Measurements from ENCODE around the gene TMEM183A. TPM values are rescaled to one million over a fixed set of nuclear protein-coding genes. Genes with fewer than 3 reads are reported as not detected.
A peak's percentile ranks its signal among the peaks of the same experiment; 100 is the strongest.

The TMEM183A gene
- total and polyA plus RNA-seq, 2 experiments from 2014 or later, result 55.1 to 128 TPM

DNA sequence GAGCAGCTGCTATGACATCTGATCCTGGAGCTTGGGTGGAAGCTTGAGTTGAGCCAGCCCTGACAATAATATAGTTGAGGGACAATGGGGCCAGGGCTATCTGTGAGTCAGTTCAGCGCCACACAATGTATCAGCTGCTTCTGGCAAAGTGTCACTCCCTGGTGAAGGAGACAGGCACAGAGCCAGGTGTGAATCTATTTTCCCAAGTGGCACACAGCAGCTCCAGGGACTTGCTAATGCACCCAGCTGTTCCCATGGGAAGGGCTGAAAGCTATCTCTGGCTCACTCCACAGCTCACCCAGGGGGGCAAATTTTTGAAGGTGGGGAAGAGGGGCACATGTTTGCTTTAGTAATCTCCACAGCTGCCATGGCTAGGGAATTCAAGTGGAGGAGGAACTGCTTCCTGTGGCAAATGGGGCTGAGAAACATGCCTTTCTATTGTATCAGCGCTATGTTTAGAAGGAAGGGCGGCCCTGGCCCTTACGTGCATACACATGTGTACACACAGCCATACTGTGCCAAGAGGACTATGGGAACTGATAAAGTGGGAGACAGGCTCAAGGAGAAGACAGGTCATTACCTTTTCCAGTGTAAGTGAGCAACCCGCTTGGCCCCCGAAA is 42.3 kb upstream of the TMEM183A start:
- peaks cover 13% of the 10 kb centered on the region for H3K4me1 Mint-ChIP-seq
- ATAC-seq (no peak), DNase-seq (ENCODE audit: low spot score) (no peak)
- Histone ChIP-seq H3K4me2 (no peak overlapping the region), H3K36me3 (ENCODE audit: insufficient read depth) (peaks cover 6% of the 10 kb centered on the region; the same call in 1 of the 2 replicates), H4K20me1 (replicated peaks; ENCODE audit: insufficient read depth) (no peaks in the 10 kb centered on the region), H3K27me3 (ENCODE audit: insufficient read depth) (no peaks in the 10 kb centered on the region; the same call in 1 of the 2 replicates), H3K9me2 (ENCODE audit: insufficient read depth) (no peaks in the 10 kb centered on the region), H3K27ac (ENCODE audit: low read depth) (no peak overlapping the region), H3K4me3 (no peak overlapping the region), H3K79me2 (replicated peaks; ENCODE audit: insufficient read depth) (no peaks in the 10 kb centered on the region), H2AFZ (no peak overlapping the region), H3K4me1 (ENCODE audit: insufficient read depth) (peaks cover 8% of the 10 kb centered on the region; the same call in 1 of the 2 replicates), H3F3A (replicated peaks; ENCODE audit: low read depth) (no peaks in the 10 kb centered on the region)
- 0 out of 3 replicates have a peak overlapping the region, but pooled peaks have one; percentile 12 for H3K4me3 Mint-ChIP-seq
- no peak overlapping the region for H3K27ac Mint-ChIP-seq
- H3K27me3 Mint-ChIP-seq (ENCODE audit: insufficient read depth, low read depth, poor library complexity), result peaks cover 10% of the 10 kb centered on the region
- TF ChIP-seq JUNB (IDR thresholded peaks at IDR 0.05; ENCODE audit: unreplicated experiment), result no peak
- TF ChIP-seq ZNF331 (CRISPR knock-in tag; IDR thresholded peaks at IDR 0.05; ENCODE audit: low read depth), result no peak
- TF ChIP-seq CREB1 (CRISPR knock-in tag; IDR thresholded peaks at IDR 0.05; ENCODE audit: low read depth), result no peak
- TF ChIP-seq EZH2 (IDR thresholded peaks at IDR 0.05; ENCODE audit: low read depth, unreplicated experiment), result no peak
- TF ChIP-seq, protein P1, sequence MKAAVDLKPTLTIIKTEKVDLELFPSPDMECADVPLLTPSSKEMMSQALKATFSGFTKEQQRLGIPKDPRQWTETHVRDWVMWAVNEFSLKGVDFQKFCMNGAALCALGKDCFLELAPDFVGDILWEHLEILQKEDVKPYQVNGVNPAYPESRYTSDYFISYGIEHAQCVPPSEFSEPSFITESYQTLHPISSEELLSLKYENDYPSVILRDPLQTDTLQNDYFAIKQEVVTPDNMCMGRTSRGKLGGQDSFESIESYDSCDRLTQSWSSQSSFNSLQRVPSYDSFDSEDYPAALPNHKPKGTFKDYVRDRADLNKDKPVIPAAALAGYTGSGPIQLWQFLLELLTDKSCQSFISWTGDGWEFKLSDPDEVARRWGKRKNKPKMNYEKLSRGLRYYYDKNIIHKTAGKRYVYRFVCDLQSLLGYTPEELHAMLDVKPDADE (IDR thresholded peaks at IDR 0.05), result no peak
- TF ChIP-seq STAT1 (IDR thresholded peaks at IDR 0.05; ENCODE audit: unreplicated experiment), result no peak
- TF ChIP-seq ZNF114 (CRISPR knock-in tag; IDR thresholded peaks at IDR 0.05), result no peak
- no peak for TF ChIP-seq POLR2AphosphoS5 (IDR thresholded peaks at IDR 0.05; ENCODE audit: low read depth)
- TF ChIP-seq, protein P2, sequence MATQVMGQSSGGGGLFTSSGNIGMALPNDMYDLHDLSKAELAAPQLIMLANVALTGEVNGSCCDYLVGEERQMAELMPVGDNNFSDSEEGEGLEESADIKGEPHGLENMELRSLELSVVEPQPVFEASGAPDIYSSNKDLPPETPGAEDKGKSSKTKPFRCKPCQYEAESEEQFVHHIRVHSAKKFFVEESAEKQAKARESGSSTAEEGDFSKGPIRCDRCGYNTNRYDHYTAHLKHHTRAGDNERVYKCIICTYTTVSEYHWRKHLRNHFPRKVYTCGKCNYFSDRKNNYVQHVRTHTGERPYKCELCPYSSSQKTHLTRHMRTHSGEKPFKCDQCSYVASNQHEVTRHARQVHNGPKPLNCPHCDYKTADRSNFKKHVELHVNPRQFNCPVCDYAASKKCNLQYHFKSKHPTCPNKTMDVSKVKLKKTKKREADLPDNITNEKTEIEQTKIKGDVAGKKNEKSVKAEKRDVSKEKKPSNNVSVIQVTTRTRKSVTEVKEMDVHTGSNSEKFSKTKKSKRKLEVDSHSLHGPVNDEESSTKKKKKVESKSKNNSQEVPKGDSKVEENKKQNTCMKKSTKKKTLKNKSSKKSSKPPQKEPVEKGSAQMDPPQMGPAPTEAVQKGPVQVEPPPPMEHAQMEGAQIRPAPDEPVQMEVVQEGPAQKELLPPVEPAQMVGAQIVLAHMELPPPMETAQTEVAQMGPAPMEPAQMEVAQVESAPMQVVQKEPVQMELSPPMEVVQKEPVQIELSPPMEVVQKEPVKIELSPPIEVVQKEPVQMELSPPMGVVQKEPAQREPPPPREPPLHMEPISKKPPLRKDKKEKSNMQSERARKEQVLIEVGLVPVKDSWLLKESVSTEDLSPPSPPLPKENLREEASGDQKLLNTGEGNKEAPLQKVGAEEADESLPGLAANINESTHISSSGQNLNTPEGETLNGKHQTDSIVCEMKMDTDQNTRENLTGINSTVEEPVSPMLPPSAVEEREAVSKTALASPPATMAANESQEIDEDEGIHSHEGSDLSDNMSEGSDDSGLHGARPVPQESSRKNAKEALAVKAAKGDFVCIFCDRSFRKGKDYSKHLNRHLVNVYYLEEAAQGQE (IDR thresholded peaks at IDR 0.05; ENCODE audit: unreplicated experiment), result no peak
- TF ChIP-seq, protein P3, sequence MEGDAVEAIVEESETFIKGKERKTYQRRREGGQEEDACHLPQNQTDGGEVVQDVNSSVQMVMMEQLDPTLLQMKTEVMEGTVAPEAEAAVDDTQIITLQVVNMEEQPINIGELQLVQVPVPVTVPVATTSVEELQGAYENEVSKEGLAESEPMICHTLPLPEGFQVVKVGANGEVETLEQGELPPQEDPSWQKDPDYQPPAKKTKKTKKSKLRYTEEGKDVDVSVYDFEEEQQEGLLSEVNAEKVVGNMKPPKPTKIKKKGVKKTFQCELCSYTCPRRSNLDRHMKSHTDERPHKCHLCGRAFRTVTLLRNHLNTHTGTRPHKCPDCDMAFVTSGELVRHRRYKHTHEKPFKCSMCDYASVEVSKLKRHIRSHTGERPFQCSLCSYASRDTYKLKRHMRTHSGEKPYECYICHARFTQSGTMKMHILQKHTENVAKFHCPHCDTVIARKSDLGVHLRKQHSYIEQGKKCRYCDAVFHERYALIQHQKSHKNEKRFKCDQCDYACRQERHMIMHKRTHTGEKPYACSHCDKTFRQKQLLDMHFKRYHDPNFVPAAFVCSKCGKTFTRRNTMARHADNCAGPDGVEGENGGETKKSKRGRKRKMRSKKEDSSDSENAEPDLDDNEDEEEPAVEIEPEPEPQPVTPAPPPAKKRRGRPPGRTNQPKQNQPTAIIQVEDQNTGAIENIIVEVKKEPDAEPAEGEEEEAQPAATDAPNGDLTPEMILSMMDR (conservative IDR thresholded peaks at IDR 0.05; ENCODE audit: low read depth in 2 of 2), result no peak
- TF ChIP-seq EZH2phosphoT487 (IDR thresholded peaks at IDR 0.05; ENCODE audit: unreplicated experiment), result no peak
- TF ChIP-seq NANOG (IDR thresholded peaks at IDR 0.05; ENCODE audit: borderline replicate concordance), result no peak
- peaks cover 8% of the 10 kb centered on the region; the same call in 2 of the 3 replicates for H3K36me3 Mint-ChIP-seq (ENCODE audit: low read depth)
- no peaks in the 10 kb centered on the region; the same call in 2 of the 3 replicates for H3K9me3 Mint-ChIP-seq
